Measurements from ENCODE around the gene STMN1. TPM values are rescaled to one million over a fixed set of nuclear protein-coding genes. Genes with fewer than 3 reads are reported as not detected.

The STMN1 gene
- total and polyA plus RNA-seq, 2 of the 8 experiments (the other 6 are each of a cell fraction or from before 2014, with no cell fraction given) = 116 to 564 TPM

- Histone ChIP-seq H2AFZ (ENCODE audit: low read length) (0 out of 2 replicates have a peak overlapping the region, but pooled peaks have one; percentile 13), H3K4me1 (replicated peaks in 1 of 4; ENCODE audit: control insufficient read depth in 3 of 4, insufficient read depth in 4 of 4, low read length in 3 of 4) (peaks cover 0 to 18% (median 10%) of the 10 kb centered on the region in 4 experiments; a peak in 6 of 7 replicates), H4K20me1 (replicated peaks in 1 of 2; ENCODE audit: control insufficient read depth in 1 of 2, insufficient read depth in 2 of 2, low read length in 2 of 2) (peaks cover 0 to 3% of the 10 kb centered on the region in 2 experiments), H3K36me3 (ENCODE audit: control insufficient read depth in 2 of 4, insufficient read depth in 4 of 4, low read length in 3 of 4) (no peaks in the 10 kb centered on the region), H3K18ac (ENCODE audit: extremely low read depth, low read length) (peak overlapping the region; percentile 87; the same call in 1 of the 2 replicates), H2BK120ac (replicated peaks; ENCODE audit: low read depth, low read length) (no peak overlapping the region), H3K23ac (ENCODE audit: insufficient read length) (no peak overlapping the region), H2BK20ac (ENCODE audit: low read length) (0 out of 2 replicates have a peak overlapping the region, but pooled peaks have one; percentile 34), H3K27ac (ENCODE audit: low read depth, low read length) (no peak overlapping the region), H3K9ac (replicated peaks in 1 of 4; ENCODE audit: extremely low read depth in 1 of 4, low read depth in 3 of 4, low read length in 3 of 4) (no peak overlapping the region), H4K5ac (ENCODE audit: insufficient read length, low read depth, low read length) (peak overlapping the region; percentile 35), H3K56ac (replicated peaks; ENCODE audit: insufficient read length, low read depth, low read length) (no peak overlapping the region), H3K14ac (ENCODE audit: insufficient read length) (no peak overlapping the region), H3K79me1 (ENCODE audit: low read depth, low read length) (no peaks in the 10 kb centered on the region), H3K27me3 (replicated peaks in 1 of 4; ENCODE audit: control insufficient read depth in 3 of 4, extremely low read depth in 1 of 4, insufficient read depth in 3 of 4, low read length in 3 of 4) (no peaks in the 10 kb centered on the region), H3K9me3 (ENCODE audit: insufficient read depth in 2 of 2, low read depth in 1 of 2, low read length in 1 of 2) (no peaks in the 10 kb centered on the region), H3K4ac (replicated peaks; ENCODE audit: insufficient read length, low read depth, low read length) (no peak overlapping the region), H4K8ac (ENCODE audit: extremely low read depth, insufficient read depth, low read length) (peak overlapping the region; percentile 95), H3K4me3 (ENCODE audit: extremely low read depth in 1 of 4, insufficient read depth in 2 of 4, low read depth in 3 of 4, low read length in 4 of 4) (no peak overlapping the region), H3K4me2 (ENCODE audit: insufficient read depth in 1 of 2, low read depth in 2 of 2, low read length in 2 of 2) (no peak overlapping the region), H2BK5ac (ENCODE audit: low read depth, low read length) (peak overlapping the region; percentile 85; the same call in 1 of the 2 replicates), H3K23me2 (ENCODE audit: low read depth, low read length) (no peaks in the 10 kb centered on the region), H4K91ac (replicated peaks; ENCODE audit: insufficient read length, low read length) (peak overlapping the region; percentile 98), H2BK12ac (ENCODE audit: low read depth, low read length) (0 out of 2 replicates have a peak overlapping the region, but pooled peaks have one; percentile 84), H2AK5ac (ENCODE audit: low read depth, low read length) (no peak overlapping the region), H3K79me2 (ENCODE audit: control insufficient read depth in 1 of 2, insufficient read depth in 2 of 2, low read length in 2 of 2) (no peaks in the 10 kb centered on the region), H2BK15ac (ENCODE audit: low read length) (peak overlapping the region; percentile 75; the same call in 1 of the 2 replicates)
- CTCF ChIA-PET (ENCODE audit: partially characterized antibody) = interaction anchor here (0.6 to 6.9 kb wide), 9 partner anchors 13 to 144 kb away, joined by 3 to 83 read pairs (median 4); partner anchors contain the start of genes PAQR7 and STMN1
- FAIRE-seq = no peak
- whole genome bisulfite sequencing, 2 experiments (ENCODE audit: extremely low coverage in 1 of 2, insufficient coverage in 1 of 2, insufficient read length in 1 of 2, insufficient replicate concordance in 2 of 2, low coverage in 1 of 2, low lambda C conversion rate in 2 of 2, missing lambda C conversion rate in 1 of 2) = 76% methylated on average over 5 of the region's 5 CpGs; no CpG with 5 or more reads in 1 of the 2 experiments
- DNase-seq (ENCODE audit: low read depth in 1 of 2, low spot score in 2 of 2) = no peak
- POLR2A ChIA-PET (ENCODE audit: partially characterized antibody) = interaction anchor here (0.6 to 3.6 kb wide), 11 partner anchors 10 to 302 kb away, joined by 3 to 29 read pairs (median 4); partner anchors contain the start of genes PAFAH2 and PAQR7
- TF ChIP-seq EGR1 (IDR thresholded peaks at IDR 0.05; ENCODE audit: borderline replicate concordance, low read depth, low read length) (no peak), SP2 (IDR thresholded peaks at IDR 0.05; ENCODE audit: low read length) (no peak)
Observed at GRCh38 chr1:25891606-25892005, 14.6 kb downstream of the STMN1 start.

Data from H1 (cell line).